Measurements from ENCODE around the gene COL23A1.

COL23A1 gene

GRCh38 chr5:178292826-178293205, 297.4 kb downstream of the COL23A1 start:
- WGBS (ENCODE audit: extremely low coverage, insufficient coverage, low lambda C conversion rate): no CpG with 5 or more reads among the region's 3 CpGs
- Histone ChIP-seq H3K56ac (ENCODE audit: low read length) (no peak overlapping the region), H3K4me3 (ENCODE audit: low read length) (no peak overlapping the region), H3K4ac (ENCODE audit: low read depth, low read length) (no peak overlapping the region), H3K4me1 (ENCODE audit: control insufficient read depth, low read depth, low read length) (no peaks in the 10 kb centered on the region), H3K27ac (ENCODE audit: low read depth, low read length) (no peak overlapping the region), H4K8ac (ENCODE audit: low read depth, low read length) (no peak overlapping the region), H3K79me2 (ENCODE audit: control insufficient read depth, insufficient read depth, low read length) (no peaks in the 10 kb centered on the region), H3K27me3 (ENCODE audit: insufficient read depth, low read length, poor library complexity) (no peaks in the 10 kb centered on the region), H3K9ac (ENCODE audit: low read length) (no peak overlapping the region), H2AK5ac (ENCODE audit: low read length) (no peak overlapping the region), H4K5ac (ENCODE audit: low read length) (no peak overlapping the region), H3K4me2 (ENCODE audit: low read length) (no peak overlapping the region), H3K79me1 (ENCODE audit: low read length) (no peaks in the 10 kb centered on the region), H3K18ac (ENCODE audit: low read length) (no peak overlapping the region), H2BK120ac (ENCODE audit: low read depth, low read length) (no peak overlapping the region), H3K23ac (ENCODE audit: low read length) (no peak overlapping the region), H3K36me3 (ENCODE audit: control insufficient read depth, insufficient read depth, low read length) (no peaks in the 10 kb centered on the region), H2BK5ac (ENCODE audit: low read length) (no peak overlapping the region), H2BK15ac (replicated peaks; ENCODE audit: low read depth) (no peak overlapping the region)
- no peak for DNase-seq

- no peaks in the 10 kb centered on the region for H3K27me3 ChIP-seq (ENCODE audit: insufficient read depth, low read length, poor library complexity)
- H3K56ac ChIP-seq (ENCODE audit: low read length): no peak overlapping the region
- no CpG with 5 or more reads among the region's 15 CpGs for WGBS (ENCODE audit: extremely low coverage, insufficient coverage, low lambda C conversion rate)
- DNase-seq: no peak
- no peak overlapping the region for H2BK5ac ChIP-seq (ENCODE audit: low read length)
- no peak overlapping the region for H4K8ac ChIP-seq (ENCODE audit: low read depth, low read length)
- no peak overlapping the region for H3K9ac ChIP-seq (ENCODE audit: low read length)
- H2AK5ac ChIP-seq (ENCODE audit: low read length): no peak overlapping the region
- no peak overlapping the region for H4K5ac ChIP-seq (ENCODE audit: low read length)
- no peaks in the 10 kb centered on the region for H3K79me1 ChIP-seq (ENCODE audit: low read length)
- H3K27ac ChIP-seq (ENCODE audit: low read depth, low read length): no peak overlapping the region
- H3K79me2 ChIP-seq (ENCODE audit: control insufficient read depth, insufficient read depth, low read length): no peaks in the 10 kb centered on the region
- H3K36me3 ChIP-seq (ENCODE audit: control insufficient read depth, insufficient read depth, low read length): no peaks in the 10 kb centered on the region
- no peaks in the 10 kb centered on the region for H3K4me1 ChIP-seq (ENCODE audit: control insufficient read depth, low read depth, low read length)
- no peak overlapping the region for H3K4me2 ChIP-seq (ENCODE audit: low read length)
- no peak overlapping the region for H2BK120ac ChIP-seq (ENCODE audit: low read depth, low read length)
- no peak overlapping the region for H3K23ac ChIP-seq (ENCODE audit: low read length)
- H3K4me3 ChIP-seq (ENCODE audit: low read length): no peak overlapping the region
- H3K4ac ChIP-seq (ENCODE audit: low read depth, low read length): no peak overlapping the region
- no peak overlapping the region for H3K18ac ChIP-seq (ENCODE audit: low read length)
- H2BK15ac ChIP-seq (replicated peaks; ENCODE audit: low read depth): no peak overlapping the region
Observed at GRCh38 chr5:178291969-178292825, 298.0 kb downstream of the COL23A1 start.

GRCh38 chr5:178291161-178291561, 299.0 kb downstream of the COL23A1 start:
- H3K9ac ChIP-seq (ENCODE audit: low read length): no peak overlapping the region
- H2AK5ac ChIP-seq (ENCODE audit: low read length): no peak overlapping the region
- no peak overlapping the region for H3K23ac ChIP-seq (ENCODE audit: low read length)
- H3K79me2 ChIP-seq (ENCODE audit: control insufficient read depth, insufficient read depth, low read length): no peaks in the 10 kb centered on the region
- H3K4me1 ChIP-seq (ENCODE audit: control insufficient read depth, low read depth, low read length): no peaks in the 10 kb centered on the region
- no peak overlapping the region for H4K5ac ChIP-seq (ENCODE audit: low read length)
- H3K56ac ChIP-seq (ENCODE audit: low read length): no peak overlapping the region
- H3K79me1 ChIP-seq (ENCODE audit: low read length): no peaks in the 10 kb centered on the region
- no peak overlapping the region for H4K8ac ChIP-seq (ENCODE audit: low read depth, low read length)
- DNase-seq: no peak
- no peaks in the 10 kb centered on the region for H3K36me3 ChIP-seq (ENCODE audit: control insufficient read depth, insufficient read depth, low read length)
- H2BK15ac ChIP-seq (replicated peaks; ENCODE audit: low read depth): no peak overlapping the region
- no CpG with 5 or more reads among the region's 13 CpGs for WGBS (ENCODE audit: extremely low coverage, insufficient coverage, low lambda C conversion rate)
- no peak overlapping the region for H2BK5ac ChIP-seq (ENCODE audit: low read length)
- no peak overlapping the region for H3K4me2 ChIP-seq (ENCODE audit: low read length)
- no peak overlapping the region for H3K4ac ChIP-seq (ENCODE audit: low read depth, low read length)
- H2BK120ac ChIP-seq (ENCODE audit: low read depth, low read length): no peak overlapping the region
- H3K27me3 ChIP-seq (ENCODE audit: insufficient read depth, low read length, poor library complexity): no peaks in the 10 kb centered on the region
- no peak overlapping the region for H3K18ac ChIP-seq (ENCODE audit: low read length)
- H3K27ac ChIP-seq (ENCODE audit: low read depth, low read length): no peak overlapping the region
- H3K4me3 ChIP-seq (ENCODE audit: low read length): no peak overlapping the region

GRCh38 chr5:178290376-178290775, 299.8 kb downstream of the COL23A1 start:
- Histone ChIP-seq H3K79me2 (ENCODE audit: control insufficient read depth, insufficient read depth, low read length) (no peaks in the 10 kb centered on the region), H2BK120ac (ENCODE audit: low read depth, low read length) (no peak overlapping the region), H2BK5ac (ENCODE audit: low read length) (no peak overlapping the region), H3K36me3 (ENCODE audit: control insufficient read depth, insufficient read depth, low read length) (no peaks in the 10 kb centered on the region), H3K79me1 (ENCODE audit: low read length) (no peaks in the 10 kb centered on the region), H4K5ac (ENCODE audit: low read length) (no peak overlapping the region), H3K4ac (ENCODE audit: low read depth, low read length) (no peak overlapping the region), H3K56ac (ENCODE audit: low read length) (no peak overlapping the region), H3K18ac (ENCODE audit: low read length) (no peak overlapping the region), H3K4me3 (ENCODE audit: low read length) (no peak overlapping the region), H3K27me3 (ENCODE audit: insufficient read depth, low read length, poor library complexity) (no peaks in the 10 kb centered on the region), H2AK5ac (ENCODE audit: low read length) (no peak overlapping the region), H2BK15ac (replicated peaks; ENCODE audit: low read depth) (no peak overlapping the region), H3K23ac (ENCODE audit: low read length) (no peak overlapping the region), H3K4me1 (ENCODE audit: control insufficient read depth, low read depth, low read length) (no peaks in the 10 kb centered on the region), H3K9ac (ENCODE audit: low read length) (no peak overlapping the region), H4K8ac (ENCODE audit: low read depth, low read length) (no peak overlapping the region), H3K27ac (ENCODE audit: low read depth, low read length) (no peak overlapping the region), H3K4me2 (ENCODE audit: low read length) (no peak overlapping the region)
- DNase-seq: no peak
- no CpG with 5 or more reads among the region's 7 CpGs for WGBS (ENCODE audit: extremely low coverage, insufficient coverage, low lambda C conversion rate)

- H3K9ac ChIP-seq (ENCODE audit: low read length): no peak overlapping the region
- no peak overlapping the region for H3K27ac ChIP-seq (ENCODE audit: low read depth, low read length)
- H2BK120ac ChIP-seq (ENCODE audit: low read depth, low read length): no peak overlapping the region
- no peak overlapping the region for H3K4me2 ChIP-seq (ENCODE audit: low read length)
- no peaks in the 10 kb centered on the region for H3K36me3 ChIP-seq (ENCODE audit: control insufficient read depth, insufficient read depth, low read length)
- no peak overlapping the region for H2AK5ac ChIP-seq (ENCODE audit: low read length)
- no peaks in the 10 kb centered on the region for H3K27me3 ChIP-seq (ENCODE audit: insufficient read depth, low read length, poor library complexity)
- H2BK15ac ChIP-seq (replicated peaks; ENCODE audit: low read depth): no peak overlapping the region
- no peak overlapping the region for H3K4ac ChIP-seq (ENCODE audit: low read depth, low read length)
- H4K5ac ChIP-seq (ENCODE audit: low read length): no peak overlapping the region
- H3K18ac ChIP-seq (ENCODE audit: low read length): no peak overlapping the region
- no peak overlapping the region for H3K23ac ChIP-seq (ENCODE audit: low read length)
- no peak for DNase-seq
- no peaks in the 10 kb centered on the region for H3K79me1 ChIP-seq (ENCODE audit: low read length)
- no CpG with 5 or more reads among the region's 11 CpGs for WGBS (ENCODE audit: extremely low coverage, insufficient coverage, low lambda C conversion rate)
- no peak overlapping the region for H3K56ac ChIP-seq (ENCODE audit: low read length)
- no peaks in the 10 kb centered on the region for H3K79me2 ChIP-seq (ENCODE audit: control insufficient read depth, insufficient read depth, low read length)
- H3K4me1 ChIP-seq (ENCODE audit: control insufficient read depth, low read depth, low read length): no peaks in the 10 kb centered on the region
- no peak overlapping the region for H3K4me3 ChIP-seq (ENCODE audit: low read length)
- H4K8ac ChIP-seq (ENCODE audit: low read depth, low read length): no peak overlapping the region
- H2BK5ac ChIP-seq (ENCODE audit: low read length): no peak overlapping the region
Observed at GRCh38 chr5:178289438-178289837, 300.8 kb downstream of the COL23A1 start.

Data from mesendoderm (in vitro differentiated cells).